ENCODE results near the gene TRIM25. TPM values are rescaled to one million over a fixed set of nuclear protein-coding genes. Genes with fewer than 3 reads are reported as not detected.

The TRIM25 gene
- total RNA-seq, 1 experiment from 2014 or later, result 32.5 TPM

- no peak overlapping the region for H3K9ac ChIP-seq (ENCODE audit: extremely low read depth, insufficient read length, low read length)
- H3K27me3 ChIP-seq (ENCODE audit: insufficient read depth, low read length), result peaks cover 2% of the 10 kb centered on the region; the same call in 1 of the 2 replicates
Observed at GRCh38 chr17:56910509-56911235, 3.2 kb downstream of the TRIM25 start.

More at GRCh38 chr17:56910509-56911235, 3.2 kb downstream of the TRIM25 start:
- Histone ChIP-seq H4K8ac (replicated peaks; ENCODE audit: insufficient read length, low read depth, low read length) (no peak overlapping the region), H3K56ac (ENCODE audit: insufficient read length, low read depth, low read length) (no peak overlapping the region), H3K4ac (ENCODE audit: low read depth, low read length) (no peak overlapping the region), H3K4me2 (ENCODE audit: insufficient read depth, insufficient read length, low read length) (no peak overlapping the region), H2BK5ac (ENCODE audit: insufficient read length, low read length) (no peak overlapping the region), H2BK20ac (ENCODE audit: low read depth, low read length, poor library complexity, severe bottlenecking) (no peak overlapping the region), H3T11ph (ENCODE audit: low read length) (no peak overlapping the region), H3K23me2 (ENCODE audit: insufficient read length, low read depth, low read length, poor library complexity, severe bottlenecking) (peaks cover 21% of the 10 kb centered on the region), H3K79me2 (ENCODE audit: insufficient read depth, low read length) (no peaks in the 10 kb centered on the region; the same call in 1 of the 2 replicates), H3K18ac (ENCODE audit: insufficient read length, low read depth, low read length) (no peak overlapping the region), H3K27ac (ENCODE audit: insufficient read length, low read depth, low read length) (no peak overlapping the region), H2BK15ac (ENCODE audit: low read depth, low read length) (no peak overlapping the region), H4K20me1 (ENCODE audit: control insufficient read depth, insufficient read depth, insufficient read length) (no peaks in the 10 kb centered on the region), H3K23ac (ENCODE audit: insufficient read length, low read depth, low read length) (no peak overlapping the region), H2BK120ac (ENCODE audit: low read depth, low read length, poor library complexity, severe bottlenecking) (no peak overlapping the region), H4K5ac (ENCODE audit: insufficient read length, low read depth, low read length) (no peak overlapping the region), H2BK12ac (ENCODE audit: insufficient read length, low read depth, low read length) (no peak overlapping the region), H2AK5ac (ENCODE audit: insufficient read length, low read length) (no peak overlapping the region), H3K4me1 (ENCODE audit: insufficient read depth, low read length) (no peaks in the 10 kb centered on the region; the same call in 1 of the 2 replicates), H2AFZ (ENCODE audit: low read length) (no peak overlapping the region), H3K79me1 (ENCODE audit: insufficient read depth, low read depth, low read length, poor library complexity, severe bottlenecking) (no peaks in the 10 kb centered on the region), H3K14ac (ENCODE audit: insufficient read depth, low read length) (no peak overlapping the region), H3K9me3 (ENCODE audit: control insufficient read depth, low read depth, low read length) (no peaks in the 10 kb centered on the region), H4K91ac (ENCODE audit: insufficient read length, low read depth, low read length) (no peak overlapping the region)
- Mint-ChIP-seq H3K4me3 (no peak overlapping the region), H3K9me3 (peaks cover 0 to 3% of the 10 kb centered on the region in 2 experiments; a peak in 1 of 5 replicates), H3K36me3 (ENCODE audit: insufficient read depth in 1 of 3, low read depth in 3 of 3) (peaks cover 11 to 35% (median 22%) of the 10 kb centered on the region in 3 experiments), H3K27me3 (ENCODE audit: low read depth) (peaks cover 23% of the 10 kb centered on the region), H3K27ac (no peak overlapping the region), H3K4me1 (peaks cover 14 to 18% of the 10 kb centered on the region in 2 experiments)
- TF ChIP-seq CTCF (conservative IDR thresholded peaks at IDR 0.05), result no peak
- DNase-seq, result no peak
- WGBS (ENCODE audit: extremely low coverage, insufficient read length, low lambda C conversion rate), result no CpG with 5 or more reads among the region's 7 CpGs

Data from H9 (cell line).